SU-DHL-6 (cell line): ENCODE measurements around the gene MRPL49.

ENCODE experiments used
- EZH2phosphoT487 ChIP-seq: fragments of 200-600 bp; sonication (generic), shearing (Covaris generic); conservative IDR thresholded peaks from 2 replicates; pipeline ENCODE4 v1.6.1; 2018; ENCODE audit warnings: mild to moderate bottlenecking, antibody characterized with exemption, low read length, moderate library complexity, mixed read lengths
- TF ChIP-seq, protein P1 (sequence below): fragments of 200-600 bp; sonication (generic); IDR thresholded peaks from one replicate; pipeline ENCODE4 v1.5.1; 2017; ENCODE audit warnings: antibody characterized with exemption, mild to moderate bottlenecking, low read length, moderate library complexity; ENCODE audit not compliant: insufficient read depth, poor library complexity, severe bottlenecking

DNA sequence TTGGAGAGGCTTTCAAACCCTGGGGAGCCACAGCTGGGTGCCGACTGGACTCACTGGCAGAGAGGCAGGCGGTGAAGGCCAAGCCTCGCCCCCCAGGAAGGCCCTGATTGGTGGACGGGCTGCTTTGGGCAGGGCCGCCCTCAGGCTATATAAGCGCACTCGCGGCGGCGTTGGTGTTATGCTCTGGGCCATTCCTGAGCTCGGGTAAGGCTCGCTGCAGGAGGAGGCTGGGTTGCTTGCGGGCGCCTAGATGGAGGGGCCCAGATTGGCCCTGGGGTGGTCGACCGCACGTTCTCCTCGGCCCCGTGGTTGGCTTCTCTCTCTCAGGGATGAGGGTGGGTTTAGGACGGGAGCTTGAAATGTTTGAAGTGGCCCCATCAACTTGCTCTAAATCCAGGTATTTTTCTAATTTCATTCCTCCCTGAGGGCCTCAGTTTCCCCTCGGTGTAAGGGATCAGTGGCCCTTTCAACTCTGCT is 48.0 kb downstream of the MRPL49 start, which contains the start of gene SPDYC:
- TF ChIP-seq, protein P1, sequence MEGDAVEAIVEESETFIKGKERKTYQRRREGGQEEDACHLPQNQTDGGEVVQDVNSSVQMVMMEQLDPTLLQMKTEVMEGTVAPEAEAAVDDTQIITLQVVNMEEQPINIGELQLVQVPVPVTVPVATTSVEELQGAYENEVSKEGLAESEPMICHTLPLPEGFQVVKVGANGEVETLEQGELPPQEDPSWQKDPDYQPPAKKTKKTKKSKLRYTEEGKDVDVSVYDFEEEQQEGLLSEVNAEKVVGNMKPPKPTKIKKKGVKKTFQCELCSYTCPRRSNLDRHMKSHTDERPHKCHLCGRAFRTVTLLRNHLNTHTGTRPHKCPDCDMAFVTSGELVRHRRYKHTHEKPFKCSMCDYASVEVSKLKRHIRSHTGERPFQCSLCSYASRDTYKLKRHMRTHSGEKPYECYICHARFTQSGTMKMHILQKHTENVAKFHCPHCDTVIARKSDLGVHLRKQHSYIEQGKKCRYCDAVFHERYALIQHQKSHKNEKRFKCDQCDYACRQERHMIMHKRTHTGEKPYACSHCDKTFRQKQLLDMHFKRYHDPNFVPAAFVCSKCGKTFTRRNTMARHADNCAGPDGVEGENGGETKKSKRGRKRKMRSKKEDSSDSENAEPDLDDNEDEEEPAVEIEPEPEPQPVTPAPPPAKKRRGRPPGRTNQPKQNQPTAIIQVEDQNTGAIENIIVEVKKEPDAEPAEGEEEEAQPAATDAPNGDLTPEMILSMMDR, result no peak
- TF ChIP-seq EZH2phosphoT487, result no peak
